Measurements from ENCODE around the gene ZC3H15. TPM values are rescaled to one million over a fixed set of nuclear protein-coding genes. Genes with fewer than 3 reads are reported as not detected.

The ZC3H15 gene
- total RNA-seq, 1 experiment from 2014 or later = 60.9 TPM

DNA sequence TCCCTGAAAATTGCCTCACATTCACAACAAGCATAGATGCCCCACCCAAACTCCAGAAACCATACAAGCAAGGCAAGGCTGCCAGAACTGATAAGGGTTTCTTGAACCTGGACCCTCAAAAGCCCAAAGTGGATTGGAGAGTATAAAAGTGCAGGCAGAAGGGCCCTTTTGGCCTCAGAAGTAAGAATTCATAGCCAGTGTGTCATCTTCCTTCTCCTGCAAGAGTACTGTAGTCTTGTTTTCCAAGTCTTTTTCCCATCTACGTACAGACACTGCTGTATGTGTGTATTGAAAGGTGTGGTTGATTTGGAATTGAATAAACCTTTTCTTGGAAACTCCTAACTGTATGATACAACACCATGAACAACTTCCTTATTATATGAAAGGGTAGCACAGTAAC lies 46.8 kb downstream of the ZC3H15 start (continued):
- TF ChIP-seq FOXK1 (CRISPR knock-in tag; IDR thresholded peaks at IDR 0.05) = no peak
- TF ChIP-seq SOX15 (CRISPR knock-in tag; IDR thresholded peaks at IDR 0.05) = no peak
- TF ChIP-seq, protein P1, sequence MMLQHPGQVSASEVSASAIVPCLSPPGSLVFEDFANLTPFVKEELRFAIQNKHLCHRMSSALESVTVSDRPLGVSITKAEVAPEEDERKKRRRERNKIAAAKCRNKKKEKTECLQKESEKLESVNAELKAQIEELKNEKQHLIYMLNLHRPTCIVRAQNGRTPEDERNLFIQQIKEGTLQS (CRISPR knock-in tag; conservative IDR thresholded peaks at IDR 0.05) = no peak
- TF ChIP-seq KAT7 (CRISPR knock-in tag; IDR thresholded peaks at IDR 0.05; ENCODE audit: borderline replicate concordance) = no peak
- TF ChIP-seq CREB1 (CRISPR knock-in tag; IDR thresholded peaks at IDR 0.05) = no peak
- no peak for TF ChIP-seq ZBTB21 (CRISPR knock-in tag; IDR thresholded peaks at IDR 0.05; ENCODE audit: borderline replicate concordance)

DNA sequence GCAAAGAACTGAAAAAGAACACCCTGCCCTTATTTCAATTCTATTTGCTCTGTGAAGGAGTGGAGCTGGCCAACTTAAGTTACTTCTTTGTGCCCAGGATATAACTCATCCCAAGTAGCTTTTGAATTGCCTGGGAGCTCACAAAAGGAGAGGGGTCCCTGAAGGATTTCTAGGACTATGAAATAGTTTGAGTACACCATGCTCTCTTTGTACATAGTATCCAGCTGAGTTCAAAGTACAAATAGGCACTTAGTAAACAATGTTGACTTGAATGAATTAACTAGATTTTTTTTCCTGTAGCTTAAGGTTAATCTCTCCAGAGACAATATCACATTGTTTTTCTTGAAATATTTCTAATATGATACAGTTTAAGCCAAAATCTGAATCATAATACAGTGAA lies 47.7 kb downstream of the ZC3H15 start:
- no peak for DNase-seq (ENCODE audit: low spot score)
- Mint-ChIP-seq H3K27ac (no peak overlapping the region), H3K27me3 (ENCODE audit: low read depth) (no peaks in the 10 kb centered on the region; the same call in 1 of the 2 replicates), H3K4me3 (no peak overlapping the region), H3K36me3 (no peaks in the 10 kb centered on the region), H3K4me1 (no peaks in the 10 kb centered on the region), H3K9me3 (0 out of 2 replicates have a peak, but pooled peaks cover 3% of the 10 kb centered on the region)
- POLR2A ChIA-PET = no interaction called here
- TF ChIP-seq, protein P2, sequence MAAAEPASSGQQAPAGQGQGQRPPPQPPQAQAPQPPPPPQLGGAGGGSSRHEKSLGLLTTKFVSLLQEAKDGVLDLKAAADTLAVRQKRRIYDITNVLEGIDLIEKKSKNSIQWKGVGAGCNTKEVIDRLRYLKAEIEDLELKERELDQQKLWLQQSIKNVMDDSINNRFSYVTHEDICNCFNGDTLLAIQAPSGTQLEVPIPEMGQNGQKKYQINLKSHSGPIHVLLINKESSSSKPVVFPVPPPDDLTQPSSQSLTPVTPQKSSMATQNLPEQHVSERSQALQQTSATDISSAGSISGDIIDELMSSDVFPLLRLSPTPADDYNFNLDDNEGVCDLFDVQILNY (CRISPR knock-in tag; IDR thresholded peaks at IDR 0.05) = no peak
- TF ChIP-seq TCF7 (CRISPR knock-in tag; IDR thresholded peaks at IDR 0.05; ENCODE audit: low read depth) (no peak), ZNF263 (CRISPR knock-in tag; IDR thresholded peaks at IDR 0.05; ENCODE audit: low read depth) (no peak), ETV6 (CRISPR knock-in tag; IDR thresholded peaks at IDR 0.05) (no peak)
- TF ChIP-seq, protein P3, sequence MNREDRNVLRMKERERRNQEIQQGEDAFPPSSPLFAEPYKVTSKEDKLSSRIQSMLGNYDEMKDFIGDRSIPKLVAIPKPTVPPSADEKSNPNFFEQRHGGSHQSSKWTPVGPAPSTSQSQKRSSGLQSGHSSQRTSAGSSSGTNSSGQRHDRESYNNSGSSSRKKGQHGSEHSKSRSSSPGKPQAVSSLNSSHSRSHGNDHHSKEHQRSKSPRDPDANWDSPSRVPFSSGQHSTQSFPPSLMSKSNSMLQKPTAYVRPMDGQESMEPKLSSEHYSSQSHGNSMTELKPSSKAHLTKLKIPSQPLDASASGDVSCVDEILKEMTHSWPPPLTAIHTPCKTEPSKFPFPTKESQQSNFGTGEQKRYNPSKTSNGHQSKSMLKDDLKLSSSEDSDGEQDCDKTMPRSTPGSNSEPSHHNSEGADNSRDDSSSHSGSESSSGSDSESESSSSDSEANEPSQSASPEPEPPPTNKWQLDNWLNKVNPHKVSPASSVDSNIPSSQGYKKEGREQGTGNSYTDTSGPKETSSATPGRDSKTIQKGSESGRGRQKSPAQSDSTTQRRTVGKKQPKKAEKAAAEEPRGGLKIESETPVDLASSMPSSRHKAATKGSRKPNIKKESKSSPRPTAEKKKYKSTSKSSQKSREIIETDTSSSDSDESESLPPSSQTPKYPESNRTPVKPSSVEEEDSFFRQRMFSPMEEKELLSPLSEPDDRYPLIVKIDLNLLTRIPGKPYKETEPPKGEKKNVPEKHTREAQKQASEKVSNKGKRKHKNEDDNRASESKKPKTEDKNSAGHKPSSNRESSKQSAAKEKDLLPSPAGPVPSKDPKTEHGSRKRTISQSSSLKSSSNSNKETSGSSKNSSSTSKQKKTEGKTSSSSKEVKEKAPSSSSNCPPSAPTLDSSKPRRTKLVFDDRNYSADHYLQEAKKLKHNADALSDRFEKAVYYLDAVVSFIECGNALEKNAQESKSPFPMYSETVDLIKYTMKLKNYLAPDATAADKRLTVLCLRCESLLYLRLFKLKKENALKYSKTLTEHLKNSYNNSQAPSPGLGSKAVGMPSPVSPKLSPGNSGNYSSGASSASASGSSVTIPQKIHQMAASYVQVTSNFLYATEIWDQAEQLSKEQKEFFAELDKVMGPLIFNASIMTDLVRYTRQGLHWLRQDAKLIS (CRISPR knock-in tag; IDR thresholded peaks at IDR 0.05; ENCODE audit: borderline replicate concordance) = no peak
- TF ChIP-seq, protein P1 (CRISPR knock-in tag; conservative IDR thresholded peaks at IDR 0.05) = no peak
- ATAC-seq = no peak
- CTCF ChIA-PET = no interaction called here

DNA sequence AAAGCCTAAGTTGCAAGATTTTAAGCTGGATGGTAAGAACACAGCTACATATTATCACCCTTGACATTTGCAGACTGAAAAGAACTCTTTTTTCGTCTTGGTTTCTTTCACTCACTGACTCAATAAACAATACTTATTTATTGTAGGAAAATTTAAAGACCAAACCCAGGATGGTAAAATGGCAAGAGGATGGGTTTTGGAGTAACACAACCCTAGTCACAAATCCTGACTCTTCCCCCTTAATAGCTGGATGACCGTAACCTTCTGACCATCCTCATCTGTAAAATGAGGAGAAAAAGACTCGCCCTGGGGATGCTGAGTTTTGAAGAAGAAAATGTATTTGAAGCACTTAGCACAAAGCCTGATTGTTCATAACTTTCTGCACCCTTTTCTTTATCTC lies 48.3 kb downstream of the ZC3H15 start:
- no peaks in the 10 kb centered on the region for H3K9me3 Mint-ChIP-seq
- ATAC-seq = no peak
- ChIA-PET POLR2A (no interaction called here), CTCF (no interaction called here)
- H3K27me3 Mint-ChIP-seq (ENCODE audit: low read depth) = no peaks in the 10 kb centered on the region; the same call in 1 of the 2 replicates
- H3K4me3 Mint-ChIP-seq = no peak overlapping the region
- DNase-seq (ENCODE audit: low spot score) = no peak
- peaks cover 4% of the 10 kb centered on the region; the same call in 1 of the 2 replicates for H3K4me1 Mint-ChIP-seq
- H3K36me3 Mint-ChIP-seq = no peaks in the 10 kb centered on the region
- H3K27ac Mint-ChIP-seq = no peak overlapping the region
- TF ChIP-seq, protein P4, sequence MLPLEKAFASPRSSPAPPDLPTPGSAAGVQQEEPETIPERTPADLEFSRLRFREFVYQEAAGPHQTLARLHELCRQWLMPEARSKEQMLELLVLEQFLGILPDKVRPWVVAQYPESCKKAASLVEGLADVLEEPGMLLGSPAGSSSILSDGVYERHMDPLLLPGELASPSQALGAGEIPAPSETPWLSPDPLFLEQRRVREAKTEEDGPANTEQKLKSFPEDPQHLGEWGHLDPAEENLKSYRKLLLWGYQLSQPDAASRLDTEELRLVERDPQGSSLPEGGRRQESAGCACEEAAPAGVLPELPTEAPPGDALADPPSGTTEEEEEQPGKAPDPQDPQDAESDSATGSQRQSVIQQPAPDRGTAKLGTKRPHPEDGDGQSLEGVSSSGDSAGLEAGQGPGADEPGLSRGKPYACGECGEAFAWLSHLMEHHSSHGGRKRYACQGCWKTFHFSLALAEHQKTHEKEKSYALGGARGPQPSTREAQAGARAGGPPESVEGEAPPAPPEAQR (CRISPR knock-in tag; IDR thresholded peaks at IDR 0.05) = no peak
- no peak for TF ChIP-seq NFATC4 (CRISPR knock-in tag; IDR thresholded peaks at IDR 0.05)
- TF ChIP-seq, protein P5, sequence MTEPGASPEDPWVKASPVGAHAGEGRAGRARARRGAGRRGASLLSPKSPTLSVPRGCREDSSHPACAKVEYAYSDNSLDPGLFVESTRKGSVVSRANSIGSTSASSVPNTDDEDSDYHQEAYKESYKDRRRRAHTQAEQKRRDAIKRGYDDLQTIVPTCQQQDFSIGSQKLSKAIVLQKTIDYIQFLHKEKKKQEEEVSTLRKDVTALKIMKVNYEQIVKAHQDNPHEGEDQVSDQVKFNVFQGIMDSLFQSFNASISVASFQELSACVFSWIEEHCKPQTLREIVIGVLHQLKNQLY (CRISPR knock-in tag; IDR thresholded peaks at IDR 0.05) = no peak
- no peak for TF ChIP-seq GRHL2 (CRISPR knock-in tag; IDR thresholded peaks at IDR 0.05; ENCODE audit: insufficient replicate concordance, severe bottlenecking)
- TF ChIP-seq, protein P6, sequence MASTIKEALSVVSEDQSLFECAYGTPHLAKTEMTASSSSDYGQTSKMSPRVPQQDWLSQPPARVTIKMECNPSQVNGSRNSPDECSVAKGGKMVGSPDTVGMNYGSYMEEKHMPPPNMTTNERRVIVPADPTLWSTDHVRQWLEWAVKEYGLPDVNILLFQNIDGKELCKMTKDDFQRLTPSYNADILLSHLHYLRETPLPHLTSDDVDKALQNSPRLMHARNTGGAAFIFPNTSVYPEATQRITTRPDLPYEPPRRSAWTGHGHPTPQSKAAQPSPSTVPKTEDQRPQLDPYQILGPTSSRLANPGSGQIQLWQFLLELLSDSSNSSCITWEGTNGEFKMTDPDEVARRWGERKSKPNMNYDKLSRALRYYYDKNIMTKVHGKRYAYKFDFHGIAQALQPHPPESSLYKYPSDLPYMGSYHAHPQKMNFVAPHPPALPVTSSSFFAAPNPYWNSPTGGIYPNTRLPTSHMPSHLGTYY (CRISPR knock-in tag; IDR thresholded peaks at IDR 0.05) = no peak
- TF ChIP-seq GTF2I (CRISPR knock-in tag; conservative IDR thresholded peaks at IDR 0.05) = no peak
- no peak for TF ChIP-seq MXD4 (CRISPR knock-in tag; IDR thresholded peaks at IDR 0.05; ENCODE audit: borderline replicate concordance)
- TF ChIP-seq CBFB (CRISPR knock-in tag; IDR thresholded peaks at IDR 0.05; ENCODE audit: low read depth) = no peak
- no peak for TF ChIP-seq ZNF219 (CRISPR knock-in tag; IDR thresholded peaks at IDR 0.05; ENCODE audit: borderline replicate concordance)
- TF ChIP-seq, protein P7, sequence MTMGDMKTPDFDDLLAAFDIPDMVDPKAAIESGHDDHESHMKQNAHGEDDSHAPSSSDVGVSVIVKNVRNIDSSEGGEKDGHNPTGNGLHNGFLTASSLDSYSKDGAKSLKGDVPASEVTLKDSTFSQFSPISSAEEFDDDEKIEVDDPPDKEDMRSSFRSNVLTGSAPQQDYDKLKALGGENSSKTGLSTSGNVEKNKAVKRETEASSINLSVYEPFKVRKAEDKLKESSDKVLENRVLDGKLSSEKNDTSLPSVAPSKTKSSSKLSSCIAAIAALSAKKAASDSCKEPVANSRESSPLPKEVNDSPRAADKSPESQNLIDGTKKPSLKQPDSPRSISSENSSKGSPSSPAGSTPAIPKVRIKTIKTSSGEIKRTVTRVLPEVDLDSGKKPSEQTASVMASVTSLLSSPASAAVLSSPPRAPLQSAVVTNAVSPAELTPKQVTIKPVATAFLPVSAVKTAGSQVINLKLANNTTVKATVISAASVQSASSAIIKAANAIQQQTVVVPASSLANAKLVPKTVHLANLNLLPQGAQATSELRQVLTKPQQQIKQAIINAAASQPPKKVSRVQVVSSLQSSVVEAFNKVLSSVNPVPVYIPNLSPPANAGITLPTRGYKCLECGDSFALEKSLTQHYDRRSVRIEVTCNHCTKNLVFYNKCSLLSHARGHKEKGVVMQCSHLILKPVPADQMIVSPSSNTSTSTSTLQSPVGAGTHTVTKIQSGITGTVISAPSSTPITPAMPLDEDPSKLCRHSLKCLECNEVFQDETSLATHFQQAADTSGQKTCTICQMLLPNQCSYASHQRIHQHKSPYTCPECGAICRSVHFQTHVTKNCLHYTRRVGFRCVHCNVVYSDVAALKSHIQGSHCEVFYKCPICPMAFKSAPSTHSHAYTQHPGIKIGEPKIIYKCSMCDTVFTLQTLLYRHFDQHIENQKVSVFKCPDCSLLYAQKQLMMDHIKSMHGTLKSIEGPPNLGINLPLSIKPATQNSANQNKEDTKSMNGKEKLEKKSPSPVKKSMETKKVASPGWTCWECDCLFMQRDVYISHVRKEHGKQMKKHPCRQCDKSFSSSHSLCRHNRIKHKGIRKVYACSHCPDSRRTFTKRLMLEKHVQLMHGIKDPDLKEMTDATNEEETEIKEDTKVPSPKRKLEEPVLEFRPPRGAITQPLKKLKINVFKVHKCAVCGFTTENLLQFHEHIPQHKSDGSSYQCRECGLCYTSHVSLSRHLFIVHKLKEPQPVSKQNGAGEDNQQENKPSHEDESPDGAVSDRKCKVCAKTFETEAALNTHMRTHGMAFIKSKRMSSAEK (CRISPR knock-in tag; IDR thresholded peaks at IDR 0.05; ENCODE audit: borderline replicate concordance) = no peak
